HUES64 (cell line): ENCODE data around the gene ZNF276.

Experiments used
- H3K27ac ChIP-seq: 2 replicates; pipeline ENCODE4 v1.7.0; 2013; ENCODE audit warnings: low read depth, low read length, inconsistent platforms
- H3K27me3 ChIP-seq: 2 replicates; pipeline ENCODE4 v1.6.1; 2013; ENCODE audit warnings: mild to moderate bottlenecking, low read length; ENCODE audit not compliant: insufficient read depth
- H3K36me3 ChIP-seq: 2 replicates; pipeline ENCODE4 v1.6.1; 2013; ENCODE audit warnings: mild to moderate bottlenecking, low read length; ENCODE audit not compliant: insufficient read depth
- H3K4me1 ChIP-seq: 2 replicates; pipeline ENCODE4 v1.6.1; 2013; ENCODE audit warnings: mild to moderate bottlenecking, low read length, moderate library complexity; ENCODE audit not compliant: insufficient read depth
- H3K4me3 ChIP-seq: 2 replicates; pipeline ENCODE4 v1.5.1; 2013; ENCODE audit warnings: mild to moderate bottlenecking, low read length, moderate library complexity
- H3K9ac ChIP-seq: 2 replicates; pipeline ENCODE4 v1.6.1; 2013; ENCODE audit warnings: mild to moderate bottlenecking, low read depth, low read length
- H3K9me3 ChIP-seq: 2 replicates; pipeline ENCODE4 v1.6.1; 2013; ENCODE audit warnings: low read depth, low read length; ENCODE audit not compliant: insufficient read depth
- WGBS: fragments of 150-250, 120-280 bp; methylation state at CpG from one replicate; pipeline ENCODE4 v1.1.7; 2013; ENCODE audit warnings: missing lambda C conversion rate; 5-methylcytosine and 5-hydroxymethylcytosine counted together

Gene ZNF276

GRCh38 chr16:89739383-89739782 lies 18.0 kb downstream of the ZNF276 start:
- WGBS = 93% methylated on average over 9 of the region's 9 CpGs

GRCh38 chr16:89741342-89742014 lies 20.1 kb downstream of the ZNF276 start:
- Histone ChIP-seq H3K9ac (no peak overlapping the region), H3K36me3 (peaks cover 96% of the 10 kb centered on the region), H3K27ac (no peak overlapping the region), H3K4me3 (no peak overlapping the region), H3K27me3 (no peaks in the 10 kb centered on the region), H3K9me3 (no peaks in the 10 kb centered on the region), H3K4me1 (no peaks in the 10 kb centered on the region)
- 96% methylated on average over 11 of the region's 11 CpGs for WGBS

More at GRCh38 chr16:89739383-89739782, 18.0 kb downstream of the ZNF276 start:
- Histone ChIP-seq H3K27ac (no peak overlapping the region), H3K36me3 (peaks cover 97% of the 10 kb centered on the region), H3K27me3 (no peaks in the 10 kb centered on the region), H3K9ac (no peak overlapping the region), H3K4me3 (no peak overlapping the region), H3K4me1 (no peaks in the 10 kb centered on the region), H3K9me3 (no peaks in the 10 kb centered on the region)

- Histone ChIP-seq H3K27ac (no peak overlapping the region), H3K4me1 (no peaks in the 10 kb centered on the region), H3K27me3 (no peaks in the 10 kb centered on the region), H3K4me3 (no peak overlapping the region), H3K36me3 (peaks cover 95% of the 10 kb centered on the region), H3K9ac (no peak overlapping the region), H3K9me3 (no peaks in the 10 kb centered on the region)
- WGBS = 95% methylated on average over 4 of the region's 4 CpGs
Observed at GRCh38 chr16:89742948-89743347, 21.6 kb downstream of the ZNF276 start.

GRCh38 chr16:89744813-89745212 lies 23.5 kb downstream of the ZNF276 start:
- H3K9ac ChIP-seq = no peak overlapping the region
- 97% methylated on average over 16 of the region's 16 CpGs for WGBS

GRCh38 chr16:89746043-89746442 lies 24.7 kb downstream of the ZNF276 start:
- H3K36me3 ChIP-seq = peaks cover 93% of the 10 kb centered on the region
- no peaks in the 10 kb centered on the region for H3K27me3 ChIP-seq
- no peak overlapping the region for H3K4me3 ChIP-seq
- no peak overlapping the region for H3K27ac ChIP-seq
- no peaks in the 10 kb centered on the region for H3K4me1 ChIP-seq
- H3K9ac ChIP-seq = no peak overlapping the region
- H3K9me3 ChIP-seq = no peaks in the 10 kb centered on the region
- 96% methylated on average over 15 of the region's 15 CpGs for WGBS

More at GRCh38 chr16:89744813-89745212, 23.5 kb downstream of the ZNF276 start:
- no peaks in the 10 kb centered on the region for H3K27me3 ChIP-seq
- H3K4me1 ChIP-seq = no peaks in the 10 kb centered on the region
- no peak overlapping the region for H3K27ac ChIP-seq
- no peaks in the 10 kb centered on the region for H3K9me3 ChIP-seq
- H3K36me3 ChIP-seq = peaks cover 94% of the 10 kb centered on the region
- H3K4me3 ChIP-seq = no peak overlapping the region

GRCh38 chr16:89748076-89748475 lies 26.7 kb downstream of the ZNF276 start:
- H3K9ac ChIP-seq = no peak overlapping the region
- 96% methylated on average over 9 of the region's 9 CpGs for WGBS
- H3K4me1 ChIP-seq = no peaks in the 10 kb centered on the region
- no peaks in the 10 kb centered on the region for H3K27me3 ChIP-seq
- H3K36me3 ChIP-seq = peaks cover 83% of the 10 kb centered on the region
- no peaks in the 10 kb centered on the region for H3K9me3 ChIP-seq
- no peak overlapping the region for H3K4me3 ChIP-seq
- no peak overlapping the region for H3K27ac ChIP-seq

GRCh38 chr16:89748921-89749320 lies 27.6 kb downstream of the ZNF276 start:
- H3K9ac ChIP-seq = no peak overlapping the region
- H3K4me1 ChIP-seq = no peaks in the 10 kb centered on the region
- H3K36me3 ChIP-seq = peaks cover 80% of the 10 kb centered on the region
- no peaks in the 10 kb centered on the region for H3K9me3 ChIP-seq
- 98% methylated on average over 11 of the region's 11 CpGs for WGBS
- H3K27ac ChIP-seq = no peak overlapping the region
- H3K4me3 ChIP-seq = no peak overlapping the region
- no peaks in the 10 kb centered on the region for H3K27me3 ChIP-seq

GRCh38 chr16:89749637-89750036 lies 28.3 kb downstream of the ZNF276 start:
- Histone ChIP-seq H3K4me1 (no peaks in the 10 kb centered on the region), H3K27ac (no peak overlapping the region), H3K9ac (no peak overlapping the region), H3K36me3 (peaks cover 73% of the 10 kb centered on the region), H3K27me3 (no peaks in the 10 kb centered on the region), H3K9me3 (no peaks in the 10 kb centered on the region), H3K4me3 (no peak overlapping the region)
- WGBS = 94% methylated on average over 10 of the region's 10 CpGs

- peaks cover 88% of the 10 kb centered on the region for H3K36me3 ChIP-seq
- no peak overlapping the region for H3K27ac ChIP-seq
- H3K4me1 ChIP-seq = no peaks in the 10 kb centered on the region
- no peak overlapping the region for H3K9ac ChIP-seq
- H3K27me3 ChIP-seq = no peaks in the 10 kb centered on the region
- no peak overlapping the region for H3K4me3 ChIP-seq
- no peaks in the 10 kb centered on the region for H3K9me3 ChIP-seq
- WGBS = 94% methylated on average over 26 of the region's 26 CpGs
Observed at GRCh38 chr16:89759746-89760340, 38.5 kb downstream of the ZNF276 start.

GRCh38 chr16:89761304-89761922 lies 40.1 kb downstream of the ZNF276 start:
- no peaks in the 10 kb centered on the region for H3K27me3 ChIP-seq
- 97% methylated on average over 17 of the region's 17 CpGs for WGBS
- peaks cover 92% of the 10 kb centered on the region for H3K36me3 ChIP-seq
- H3K4me1 ChIP-seq = no peaks in the 10 kb centered on the region
- H3K4me3 ChIP-seq = no peak overlapping the region
- no peaks in the 10 kb centered on the region for H3K9me3 ChIP-seq
- no peak overlapping the region for H3K9ac ChIP-seq
- no peak overlapping the region for H3K27ac ChIP-seq

- H3K36me3 ChIP-seq = peaks cover 95% of the 10 kb centered on the region
- no peak overlapping the region for H3K9ac ChIP-seq
- WGBS = 96% methylated on average over 18 of the region's 18 CpGs
- H3K27ac ChIP-seq = no peak overlapping the region
- no peaks in the 10 kb centered on the region for H3K4me1 ChIP-seq
- no peak overlapping the region for H3K4me3 ChIP-seq
- no peaks in the 10 kb centered on the region for H3K9me3 ChIP-seq
- no peaks in the 10 kb centered on the region for H3K27me3 ChIP-seq
Observed at GRCh38 chr16:89764711-89765201, 43.4 kb downstream of the ZNF276 start.
